IPS-11a (cell line): Measurements from ENCODE around the gene RUNX2.

ENCODE experiments used
- H3K4me3 ChIP-seq: one replicate; pipeline ENCODE4 v1.5.1; 2013; ENCODE audit warnings: low read depth, low read length, control low read depth

RUNX2 gene

GRCh38 chr6:45400021-45400420 is 71.9 kb downstream of the RUNX2 start:
- H3K4me3 ChIP-seq = no peak overlapping the region

- H3K4me3 ChIP-seq = no peak overlapping the region
Measured at GRCh38 chr6:45411959-45412358, 83.8 kb downstream of the RUNX2 start.

- no peak overlapping the region for H3K4me3 ChIP-seq
Measured at GRCh38 chr6:45415315-45415714, 87.2 kb downstream of the RUNX2 start.

GRCh38 chr6:45415788-45416518 is 87.8 kb downstream of the RUNX2 start:
- H3K4me3 ChIP-seq = no peak overlapping the region

- no peak overlapping the region for H3K4me3 ChIP-seq
Measured at GRCh38 chr6:45416700-45417099, 88.6 kb downstream of the RUNX2 start.

- H3K4me3 ChIP-seq = no peak overlapping the region
Measured at GRCh38 chr6:45417436-45417835, 89.3 kb downstream of the RUNX2 start.

- peak overlapping the region; percentile 20 for H3K4me3 ChIP-seq
Measured at GRCh38 chr6:45419571-45420082, 91.5 kb downstream of the RUNX2 start.

- H3K4me3 ChIP-seq = peak overlapping the region; percentile 20
Measured at GRCh38 chr6:45420083-45420908, 92.2 kb downstream of the RUNX2 start.

- H3K4me3 ChIP-seq = peak overlapping the region; percentile 38
Measured at GRCh38 chr6:45420909-45421708, 93.0 kb downstream of the RUNX2 start.

- H3K4me3 ChIP-seq = peak overlapping the region; percentile 67
Measured at GRCh38 chr6:45421709-45422502, 93.8 kb downstream of the RUNX2 start.

GRCh38 chr6:45422503-45423110 is 94.5 kb downstream of the RUNX2 start:
- peak overlapping the region; percentile 67 for H3K4me3 ChIP-seq

GRCh38 chr6:45423111-45423823 is 95.1 kb downstream of the RUNX2 start:
- peak overlapping the region; percentile 67 for H3K4me3 ChIP-seq

GRCh38 chr6:45423824-45424450 is 95.8 kb downstream of the RUNX2 start:
- H3K4me3 ChIP-seq = peak overlapping the region; percentile 67

- H3K4me3 ChIP-seq = no peak overlapping the region
Measured at GRCh38 chr6:45424451-45424861, 96.3 kb downstream of the RUNX2 start.

- no peak overlapping the region for H3K4me3 ChIP-seq
Measured at GRCh38 chr6:45426251-45426650, 98.1 kb downstream of the RUNX2 start.

GRCh38 chr6:45427726-45428125 is 99.6 kb downstream of the RUNX2 start:
- H3K4me3 ChIP-seq = no peak overlapping the region

GRCh38 chr6:45428727-45429126 is 100.6 kb downstream of the RUNX2 start:
- H3K4me3 ChIP-seq = no peak overlapping the region

GRCh38 chr6:45430590-45431202 is 102.6 kb downstream of the RUNX2 start:
- no peak overlapping the region for H3K4me3 ChIP-seq
